GM21390 (cell line): ENCODE measurements around the gene IGF1.

Experiments used
- ATAC-seq: cut with Tn5 transposase; IDR thresholded peaks from one replicate; pipeline ENCODE4 v1.9.1; 2021; ENCODE audit not compliant: unreplicated experiment

The IGF1 gene

GRCh38 chr12:102433304-102433703, 47.1 kb downstream of the IGF1 start:
- ATAC-seq, result no peak

- no peak for ATAC-seq
Measured at GRCh38 chr12:102430661-102431060, 49.7 kb downstream of the IGF1 start.

GRCh38 chr12:102429211-102430154, 50.9 kb downstream of the IGF1 start:
- ATAC-seq, result no peak

- ATAC-seq, result no peak
Measured at GRCh38 chr12:102427543-102427941, 52.8 kb downstream of the IGF1 start.

GRCh38 chr12:102426599-102427542, 53.5 kb downstream of the IGF1 start:
- no peak for ATAC-seq

- ATAC-seq, result no peak
Measured at GRCh38 chr12:102425109-102426039, 55.0 kb downstream of the IGF1 start.

- ATAC-seq, result no peak
Measured at GRCh38 chr12:102423462-102423861, 56.9 kb downstream of the IGF1 start.

- ATAC-seq, result no peak
Measured at GRCh38 chr12:102421802-102422583, 58.4 kb downstream of the IGF1 start.

GRCh38 chr12:102419094-102419764, 61.1 kb downstream of the IGF1 start:
- no peak for ATAC-seq

- ATAC-seq, result no peak
Measured at GRCh38 chr12:102417055-102417454, 63.3 kb downstream of the IGF1 start.

- no peak for ATAC-seq
Measured at GRCh38 chr12:102415515-102415914, 64.8 kb downstream of the IGF1 start.

- no peak for ATAC-seq
Measured at GRCh38 chr12:102413396-102413795, 67.0 kb downstream of the IGF1 start.

- ATAC-seq, result no peak
Measured at GRCh38 chr12:102410511-102410910, 69.9 kb downstream of the IGF1 start.

GRCh38 chr12:102408487-102409297, 71.7 kb downstream of the IGF1 start:
- ATAC-seq, result no peak

GRCh38 chr12:102407776-102408486, 72.4 kb downstream of the IGF1 start:
- no peak for ATAC-seq

- peak; percentile 79 for ATAC-seq
Measured at GRCh38 chr12:102406033-102406584, 74.3 kb downstream of the IGF1 start.

- no peak for ATAC-seq
Measured at GRCh38 chr12:102401087-102401486, 79.3 kb downstream of the IGF1 start.
